Lower lobe of right lung (tissue), 2 donors: ENCODE results near the gene BCL2. TPM values are rescaled to one million over a fixed set of nuclear protein-coding genes. Genes with fewer than 3 reads are reported as not detected.

Experiments used
- ATAC-seq, 2 donors: fragments of 200-7000 bp; cut with Tn5 transposase; one replicate each; pipeline ENCODE4 v1.9.1; 2020 to 2022; ENCODE audit warnings: mild to moderate bottlenecking in 2 of 2, moderate library complexity in 2 of 2
- DNase-seq: peaks from one replicate; pipeline ENCODE4 v3.0.0-alpha.2; 2020
- H3K27ac ChIP-seq: fragments of 200-600 bp; one replicate; pipeline ENCODE4 v1.8.0; 2022
- H3K27me3 ChIP-seq: fragments of 200-600 bp; one replicate; pipeline ENCODE4 v1.8.0; 2022; ENCODE audit warnings: low read depth
- H3K36me3 ChIP-seq: fragments of 200-600 bp; one replicate; pipeline ENCODE4 v1.8.0; 2022; ENCODE audit warnings: mild to moderate bottlenecking
- H3K4me1 ChIP-seq: fragments of 200-600 bp; one replicate; pipeline ENCODE4 v1.8.0; 2022
- H3K4me3 ChIP-seq: fragments of 200-600 bp; one replicate; pipeline ENCODE4 v1.8.0; 2022; ENCODE audit warnings: mild to moderate bottlenecking
- H3K9me3 ChIP-seq: fragments of 200-600 bp; one replicate; pipeline ENCODE4 v1.8.0; 2022
- CTCF ChIP-seq: fragments of 200-600 bp; IDR thresholded peaks from one replicate; pipeline ENCODE4 v1.8.0; 2022; ENCODE audit warnings: antibody characterized with exemption, mild to moderate bottlenecking
- intact Hi-C: fragments of 100-400 bp; cut with DNase I; formaldehyde crosslinking; loops from one replicate; pipeline ENCODE4 v1.11.0; 2022
- total RNA-seq: library from RNA; stranded (reverse); fragmentation: NEBNext Ultra II Directional; extraction: Animal tissue kit (Norgen Biotek cat#: 25700); gene quantifications from one replicate; pipeline ENCODE4 v1.2.1, GENCODE V29; 2021
- donor health status: DM: no; HTN: yes; CAD: no; lungs with severe emphysema.

BCL2 gene
- total RNA-seq, 1 donor from 2014 or later = 11.0 TPM

GRCh38 chr18:63346031-63346430 lies 26.5 kb upstream of the BCL2 start:
- peaks cover 99% of the 10 kb centered on the region for H3K36me3 ChIP-seq
- H3K9me3 ChIP-seq = no peaks in the 10 kb centered on the region
- DNase-seq = no peak
- no peak for TF ChIP-seq CTCF
- no peak for ATAC-seq
- no peak overlapping the region for H3K4me3 ChIP-seq
- no peak overlapping the region for H3K27ac ChIP-seq
- no peaks in the 10 kb centered on the region for H3K4me1 ChIP-seq
- no peaks in the 10 kb centered on the region for H3K27me3 ChIP-seq
- intact Hi-C loops = no loop called here

DNA sequence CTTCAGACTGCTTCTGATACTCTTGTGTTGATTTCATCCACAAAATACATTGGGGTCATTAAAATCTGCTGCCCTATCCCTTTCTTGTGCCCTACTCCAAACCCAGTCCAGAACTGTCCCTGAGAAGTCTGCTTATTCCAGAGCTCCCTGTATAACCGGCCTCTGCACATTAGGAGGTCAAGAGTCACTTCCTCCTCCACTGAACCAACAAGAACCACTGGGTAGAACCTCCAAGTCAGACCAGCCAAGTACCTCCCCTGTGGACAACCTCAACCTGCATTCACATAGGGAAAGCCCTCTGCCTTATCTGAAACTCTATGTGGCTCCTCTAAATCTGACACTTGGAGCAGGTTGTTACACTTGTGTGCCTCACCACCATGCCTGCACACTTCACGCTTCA lies 25.3 kb upstream of the BCL2 start:
- intact Hi-C loops = no loop called here
- no peak for TF ChIP-seq CTCF
- Histone ChIP-seq H3K27me3 (no peaks in the 10 kb centered on the region), H3K4me3 (no peak overlapping the region), H3K27ac (no peak overlapping the region), H3K9me3 (no peaks in the 10 kb centered on the region), H3K36me3 (peaks cover 99% of the 10 kb centered on the region), H3K4me1 (no peaks in the 10 kb centered on the region)
- ATAC-seq (peak in 1 of 2 donors; percentile 9), DNase-seq (no peak)

DNA sequence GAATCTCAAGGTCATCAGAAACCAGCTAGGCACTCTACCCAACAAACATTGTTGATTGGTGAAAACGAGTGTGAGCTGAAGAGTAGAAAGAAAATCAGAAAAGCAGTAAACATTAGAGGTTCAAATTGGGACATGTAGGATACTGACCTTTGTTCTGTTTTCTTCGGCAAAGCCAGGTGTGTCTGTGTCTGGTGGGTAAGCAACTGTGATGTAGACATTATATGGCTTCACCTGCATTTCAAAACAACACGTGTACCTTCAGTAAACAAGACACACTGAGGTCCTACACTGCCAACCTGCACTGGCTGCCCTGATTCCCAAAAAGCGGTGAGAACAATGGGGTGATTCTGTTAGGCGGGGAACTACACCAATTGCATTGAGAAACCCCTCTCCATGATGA lies 24.7 kb upstream of the BCL2 start:
- Histone ChIP-seq H3K36me3 (peaks cover 99% of the 10 kb centered on the region), H3K4me1 (no peaks in the 10 kb centered on the region), H3K27ac (no peak overlapping the region), H3K4me3 (no peak overlapping the region), H3K27me3 (no peaks in the 10 kb centered on the region), H3K9me3 (no peaks in the 10 kb centered on the region)
- DNase-seq = no peak
- TF ChIP-seq CTCF = no peak
- intact Hi-C loops = no loop called here
- no peak for ATAC-seq

GRCh38 chr18:63342206-63342605 lies 22.6 kb upstream of the BCL2 start:
- Histone ChIP-seq H3K9me3 (no peaks in the 10 kb centered on the region), H3K27me3 (no peaks in the 10 kb centered on the region), H3K4me3 (no peak overlapping the region), H3K27ac (no peak overlapping the region), H3K36me3 (peaks cover 97% of the 10 kb centered on the region), H3K4me1 (no peaks in the 10 kb centered on the region)
- intact Hi-C loops = no loop called here
- DNase-seq (no peak), ATAC-seq (peak in 1 of 2 donors; percentile 43)
- TF ChIP-seq CTCF = peak; percentile 30

DNA sequence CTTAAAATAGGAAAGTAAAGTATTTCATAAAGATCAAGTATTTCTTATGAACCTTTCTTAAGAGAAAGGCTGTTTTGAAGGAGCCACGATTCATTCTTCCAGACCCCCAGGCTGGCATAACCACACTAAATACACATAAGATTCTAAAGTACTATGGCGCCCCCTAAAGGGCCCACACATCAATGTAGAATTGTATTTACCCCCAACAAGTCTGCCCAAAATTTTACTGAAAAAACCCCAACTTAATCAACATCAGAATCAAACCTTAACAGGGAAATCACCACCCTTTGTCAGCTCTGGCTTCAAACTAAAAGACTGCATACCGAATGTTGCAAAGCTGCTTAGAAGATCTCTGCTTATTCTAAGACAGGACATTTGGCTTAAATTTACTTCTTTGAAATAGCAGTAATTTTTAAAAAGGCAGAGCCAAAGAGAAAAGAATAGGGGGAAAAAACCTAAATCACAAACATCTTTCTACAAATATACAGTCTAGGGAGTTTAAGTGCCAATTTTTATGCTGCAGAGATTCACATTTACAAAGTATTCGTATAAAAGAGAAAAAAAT lies 20.4 kb upstream of the BCL2 start:
- ATAC-seq (no peak), DNase-seq (no peak)
- no peaks in the 10 kb centered on the region for H3K9me3 ChIP-seq
- peak; percentile 47 for TF ChIP-seq CTCF
- H3K27me3 ChIP-seq = no peaks in the 10 kb centered on the region
- H3K36me3 ChIP-seq = peaks cover 95% of the 10 kb centered on the region
- no peaks in the 10 kb centered on the region for H3K4me1 ChIP-seq
- intact Hi-C loops = no loop called here
- no peak overlapping the region for H3K4me3 ChIP-seq
- no peak overlapping the region for H3K27ac ChIP-seq
